Measurements from ENCODE around the gene MAST4.

GRCh38 chr5:66967826-66968262, 371.7 kb downstream of the MAST4 start:
- no peak for TF ChIP-seq EZH2 (IDR thresholded peaks at IDR 0.05; ENCODE audit: borderline replicate concordance, insufficient read depth, low read depth, low read length, poor library complexity, severe bottlenecking)
- TF ChIP-seq CTCF (IDR thresholded peaks at IDR 0.05): no peak

Measured in B cell (primary cell).